ENCODE measurements around the gene ACTL10.

The ACTL10 gene

DNA sequence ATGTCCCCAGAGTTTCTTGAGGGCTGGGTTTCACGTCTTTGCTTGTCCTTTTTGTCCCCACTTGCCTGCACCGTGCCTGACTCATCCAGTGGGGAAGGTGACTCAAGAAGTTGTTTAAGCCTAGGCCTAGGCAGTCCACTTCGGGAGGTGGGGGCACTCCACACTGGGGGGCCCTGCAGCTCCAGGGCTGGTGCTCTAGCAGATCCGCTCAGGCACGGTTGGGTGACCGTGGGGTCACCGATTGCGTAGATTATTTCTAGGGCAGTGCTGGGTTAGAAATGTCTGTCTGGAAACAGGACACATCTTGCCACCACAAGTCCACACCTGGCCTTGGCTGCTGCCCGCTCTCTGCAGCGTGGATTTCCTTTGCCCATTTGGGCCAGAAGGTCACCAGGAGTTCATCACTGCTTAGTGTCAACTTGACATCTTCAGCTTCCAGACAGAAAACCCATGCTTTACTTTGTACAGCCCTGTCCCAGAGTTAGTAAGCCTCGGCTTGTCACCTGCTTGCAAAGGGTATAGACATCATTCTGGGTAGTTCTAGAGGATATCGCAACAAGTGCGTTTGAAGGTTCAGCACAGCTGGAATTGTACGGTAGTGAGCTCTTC lies 18.2 kb upstream of the ACTL10 start:
- DNase-seq (ENCODE audit: insufficient read length, low spot score) = no peak
- FAIRE-seq = no peak

DNA sequence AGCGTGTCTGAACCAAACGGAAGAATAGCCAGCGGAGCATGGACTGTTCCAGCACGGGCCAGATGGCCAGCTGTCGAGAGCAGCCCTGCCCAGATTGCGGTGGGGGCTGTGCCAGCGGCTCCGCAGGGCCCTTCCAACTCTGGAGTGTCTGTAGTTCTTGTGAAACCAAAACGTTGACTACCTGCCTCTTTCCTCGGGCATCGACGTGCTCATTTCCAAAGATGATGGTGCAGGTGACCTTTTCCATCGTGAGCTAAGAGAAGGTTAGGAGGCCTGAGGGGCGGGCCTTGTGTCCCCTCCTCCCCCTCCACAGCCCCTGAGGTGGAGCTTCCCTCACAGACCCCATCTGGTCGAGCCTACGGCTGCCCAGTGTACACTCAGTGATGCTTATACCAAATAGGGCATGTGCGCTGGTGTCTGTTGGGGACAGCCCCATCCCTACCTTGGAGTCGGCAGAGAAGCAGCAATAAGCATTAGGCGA lies 17.5 kb upstream of the ACTL10 start:
- DNase-seq (ENCODE audit: insufficient read length, low spot score) (no peak), FAIRE-seq (no peak)

DNA sequence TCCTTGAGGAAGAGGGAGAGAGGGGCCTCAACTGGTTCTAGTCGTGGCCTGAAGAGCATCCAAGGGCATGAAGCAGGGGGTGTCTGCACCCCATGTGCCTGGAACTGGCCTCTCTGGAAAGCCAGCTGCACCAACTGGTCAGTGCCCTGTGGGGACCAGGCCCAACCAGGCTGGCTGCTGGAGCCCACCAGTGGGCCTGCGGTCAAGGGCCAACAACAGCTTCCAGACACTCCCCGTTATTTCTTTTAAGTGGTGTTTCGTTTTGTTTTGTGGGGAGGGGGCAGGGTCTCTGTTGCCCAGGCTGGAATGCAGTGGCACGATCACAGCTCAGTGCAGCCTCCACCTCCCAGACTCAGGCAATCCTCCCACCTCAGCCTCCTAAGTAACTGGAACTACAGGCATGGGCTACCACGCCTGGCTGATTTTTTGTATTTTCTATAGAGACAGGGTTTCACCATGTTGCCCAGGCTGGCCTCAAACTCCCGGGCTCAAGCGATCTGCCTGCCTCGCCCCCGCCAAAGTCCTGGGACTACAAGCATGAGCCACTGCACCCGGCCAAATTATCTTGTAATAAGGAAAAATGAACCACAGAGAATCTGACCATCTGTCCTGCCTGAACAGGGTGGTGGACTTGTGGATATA lies 16.5 kb upstream of the ACTL10 start:
- DNase-seq (ENCODE audit: insufficient read length, low spot score) = no peak
- FAIRE-seq = no peak

DNA sequence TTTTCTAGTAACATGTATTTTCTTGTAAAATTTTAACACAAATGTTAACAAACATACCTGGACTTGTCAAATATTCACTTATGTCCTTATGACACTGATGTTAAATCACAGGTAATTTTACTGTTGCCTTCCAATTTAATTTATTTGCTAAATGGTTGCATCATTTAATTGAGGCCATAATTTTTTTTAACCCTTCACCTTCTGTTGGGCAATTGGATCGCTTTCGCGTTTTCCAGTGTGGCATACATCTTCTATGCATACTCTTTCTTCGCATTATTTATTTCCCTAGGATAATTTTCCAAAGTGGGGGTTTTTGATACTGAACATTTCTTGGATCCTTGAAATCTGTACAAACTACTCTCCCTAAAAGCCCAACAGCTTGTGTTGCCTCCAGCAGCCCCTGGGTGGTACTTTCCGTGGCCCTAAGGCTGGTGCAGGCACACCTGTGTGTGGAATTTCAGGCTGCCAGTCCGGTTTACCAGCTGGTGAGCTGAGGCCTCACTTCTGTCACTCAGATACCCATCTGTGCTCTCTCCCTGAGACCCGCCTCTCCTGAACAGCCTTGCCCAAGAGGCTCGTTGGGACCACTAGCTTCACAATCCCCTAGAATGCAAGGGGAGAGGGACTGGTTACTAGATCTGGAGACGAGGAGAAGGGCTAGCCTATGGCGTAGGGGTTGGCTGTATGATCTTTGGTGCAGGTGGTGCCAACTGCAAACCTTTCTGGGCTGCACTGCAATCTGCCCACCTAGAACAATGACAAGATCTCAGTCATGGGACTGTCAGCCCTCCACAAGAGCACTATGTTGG lies 15.8 kb upstream of the ACTL10 start:
- DNase-seq (ENCODE audit: insufficient read length, low spot score) (no peak), FAIRE-seq (no peak)

DNA sequence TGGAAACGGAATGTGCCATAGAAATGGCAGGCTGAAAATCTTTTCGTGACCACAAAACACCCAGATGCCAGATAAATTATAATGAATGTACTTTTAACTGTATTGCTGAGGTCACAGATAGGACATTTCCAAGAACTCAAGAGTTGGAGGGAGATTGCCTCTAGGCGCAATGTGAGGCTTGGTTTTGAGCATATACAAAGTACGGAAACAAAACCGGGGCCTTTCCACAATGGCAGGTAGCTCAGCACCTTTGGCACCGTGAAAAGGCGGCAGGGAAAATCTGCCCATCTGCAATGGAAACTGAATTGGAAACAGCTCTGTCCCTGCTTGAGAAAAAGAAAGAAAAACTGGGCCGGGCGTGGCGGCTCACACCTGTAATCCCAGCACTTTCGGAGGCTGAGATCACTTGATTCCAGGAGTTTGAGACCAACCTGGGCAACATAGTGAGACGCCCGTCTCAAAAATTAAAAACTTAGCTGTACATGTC lies 15.1 kb upstream of the ACTL10 start:
- DNase-seq (ENCODE audit: insufficient read length, low spot score) (no peak), FAIRE-seq (no peak)

DNA sequence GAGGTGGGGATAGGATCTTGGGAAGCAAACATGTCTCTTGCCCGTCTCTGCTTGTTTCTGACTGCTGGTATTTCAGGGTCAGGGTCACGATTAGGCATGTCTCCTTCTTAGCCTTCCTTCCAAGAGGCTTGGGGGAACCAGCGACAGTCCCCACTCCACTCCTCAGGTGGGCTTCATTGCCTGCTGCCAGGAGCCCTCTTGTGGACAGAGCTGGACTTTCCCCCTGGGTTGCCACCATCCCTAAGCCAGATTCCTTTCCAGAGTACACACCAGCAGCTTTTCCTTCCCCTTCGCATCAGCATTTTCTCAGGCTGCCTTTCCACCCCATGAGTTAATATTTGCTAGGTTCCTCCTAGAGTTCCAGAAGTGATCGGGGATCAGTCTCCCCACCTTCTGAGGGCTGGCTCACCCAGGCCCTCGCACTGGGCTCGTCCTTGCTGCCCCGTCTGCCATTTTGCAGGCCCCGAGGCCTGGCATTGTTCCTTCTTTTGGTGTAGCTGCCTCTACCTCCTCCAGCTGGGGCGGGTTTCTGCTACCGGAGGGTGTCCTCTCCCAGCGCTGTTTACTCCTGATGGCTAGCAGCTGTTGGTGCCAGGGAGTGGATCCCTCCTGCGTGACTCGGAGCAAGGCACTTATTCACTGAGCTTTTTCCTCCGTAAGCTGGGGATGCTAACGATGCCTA lies 13.4 kb upstream of the ACTL10 start:
- peak; percentile 89 for DNase-seq (ENCODE audit: insufficient read length, low spot score)
- peak; percentile 66 for FAIRE-seq

DNA sequence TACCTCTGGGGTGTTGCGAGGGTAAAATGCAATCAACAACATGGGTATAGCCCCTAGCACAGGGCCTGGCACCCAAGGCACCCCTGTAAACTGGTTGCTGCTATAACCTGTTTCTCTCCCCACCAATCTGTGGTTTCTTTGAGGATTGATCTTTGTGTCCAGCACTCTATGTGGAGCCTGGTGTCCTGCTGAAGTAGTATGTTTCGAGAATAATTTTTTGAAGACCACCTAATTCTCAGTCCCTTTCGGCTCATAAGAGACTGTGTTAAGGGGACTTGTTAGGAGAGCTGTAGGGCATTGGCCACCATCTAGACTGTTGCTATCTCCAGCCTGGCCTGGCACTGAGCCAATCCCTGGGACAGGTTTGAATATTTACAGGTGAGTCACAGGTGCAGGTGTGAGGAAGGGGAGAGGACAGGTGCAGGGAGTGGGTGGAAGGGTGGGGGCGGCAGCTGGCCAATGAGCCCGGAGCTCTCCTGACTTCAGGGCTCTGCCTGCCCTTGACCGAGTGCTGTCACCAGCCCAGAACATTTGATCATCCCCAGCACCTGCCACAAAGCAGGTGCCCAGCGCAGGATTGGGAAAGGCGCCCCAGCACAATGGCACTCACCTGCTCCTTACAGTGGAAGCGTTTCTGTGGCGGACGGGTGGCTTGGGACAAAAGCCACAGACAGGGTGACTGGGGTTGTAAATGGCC lies 12.7 kb upstream of the ACTL10 start:
- DNase-seq (ENCODE audit: insufficient read length, low spot score) (no peak), FAIRE-seq (no peak)

DNA sequence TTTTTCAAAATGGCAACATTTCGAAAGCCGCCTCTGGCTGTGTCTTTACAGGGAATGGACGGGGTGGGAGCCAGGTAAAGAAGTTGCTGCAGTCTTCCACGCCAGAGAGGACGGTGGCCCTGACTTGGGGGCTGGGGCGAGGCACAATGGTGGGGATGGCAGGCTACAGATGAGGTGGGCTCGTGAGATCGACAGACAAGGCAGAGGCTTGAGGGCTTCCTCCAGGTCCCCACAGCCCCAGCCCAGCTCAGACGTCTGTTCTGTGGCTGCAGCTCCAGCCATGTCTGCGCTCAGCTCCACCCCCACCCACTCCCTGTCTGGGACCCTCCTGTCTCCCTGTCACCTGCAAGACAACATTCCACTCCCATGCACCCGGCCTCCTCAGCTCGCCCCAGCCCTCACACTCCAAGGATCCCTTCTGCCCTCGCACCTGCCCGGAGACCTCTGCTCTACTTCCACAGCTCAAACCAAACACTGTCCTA lies 12.0 kb upstream of the ACTL10 start:
- no peak for DNase-seq (ENCODE audit: insufficient read length, low spot score)
- no peak for FAIRE-seq

DNA sequence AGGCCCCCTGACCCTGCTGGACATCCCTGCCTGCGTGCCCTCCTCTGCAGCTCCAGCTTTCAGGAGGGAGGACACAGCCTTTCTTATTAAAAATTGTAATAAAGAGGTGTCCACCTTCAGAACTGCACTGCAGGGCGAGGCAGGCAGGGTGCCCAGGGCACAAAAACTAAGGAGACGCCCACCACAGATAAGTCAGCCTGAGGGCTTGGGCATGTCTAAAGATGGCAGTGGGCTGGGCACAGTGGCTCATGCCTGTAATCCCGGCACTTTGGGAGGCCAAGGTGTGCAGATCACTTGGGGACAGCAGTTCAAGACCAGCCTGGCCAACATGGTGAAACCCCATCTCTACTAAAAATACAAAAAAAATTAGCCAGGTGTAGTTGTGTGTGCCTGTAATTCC lies 11.6 kb upstream of the ACTL10 start:
- FAIRE-seq = no peak

DNA sequence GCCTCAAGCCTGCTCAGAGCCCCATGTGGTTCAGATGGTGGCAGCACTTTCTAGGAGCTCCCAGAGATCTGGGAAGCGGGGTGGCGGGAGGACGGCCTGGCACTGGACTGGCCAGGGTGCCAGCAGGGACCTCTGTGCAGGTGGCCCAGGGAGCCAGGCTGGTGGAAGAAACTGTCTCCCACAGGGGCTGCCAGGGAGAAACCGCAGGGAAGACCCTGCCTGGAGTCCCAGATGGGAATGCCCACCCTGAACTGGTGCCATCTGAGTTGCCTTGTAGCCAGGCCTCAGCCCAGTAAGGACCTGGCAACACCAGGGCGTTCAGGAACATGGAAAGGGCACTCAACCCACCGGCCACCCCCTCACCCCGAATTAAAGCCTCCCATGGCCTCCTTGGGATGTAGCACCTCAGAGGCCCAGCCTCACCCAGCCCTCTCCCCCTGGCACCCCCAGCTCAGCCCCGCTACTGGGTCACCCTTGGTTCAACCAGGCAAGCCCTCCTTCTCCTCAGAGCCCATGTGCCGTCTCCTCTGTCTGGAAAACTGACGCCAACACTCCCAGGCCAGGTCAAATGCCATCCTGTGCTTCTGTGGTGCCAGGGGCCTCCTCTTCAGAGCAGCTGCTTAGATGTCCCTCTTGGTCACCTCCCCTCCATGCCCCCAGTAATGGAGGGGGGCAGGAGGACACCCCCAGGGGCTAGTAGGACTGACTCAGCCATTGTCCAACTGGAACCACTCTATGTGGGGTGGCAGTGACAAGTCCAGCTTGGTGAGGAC lies 10.5 kb upstream of the ACTL10 start:
- DNase-seq (ENCODE audit: insufficient read length, low spot score) (no peak), FAIRE-seq (no peak)

More for the DNA sequence above, 11.6 kb upstream of the ACTL10 start:
- DNase-seq (ENCODE audit: insufficient read length, low spot score) = no peak

DNA sequence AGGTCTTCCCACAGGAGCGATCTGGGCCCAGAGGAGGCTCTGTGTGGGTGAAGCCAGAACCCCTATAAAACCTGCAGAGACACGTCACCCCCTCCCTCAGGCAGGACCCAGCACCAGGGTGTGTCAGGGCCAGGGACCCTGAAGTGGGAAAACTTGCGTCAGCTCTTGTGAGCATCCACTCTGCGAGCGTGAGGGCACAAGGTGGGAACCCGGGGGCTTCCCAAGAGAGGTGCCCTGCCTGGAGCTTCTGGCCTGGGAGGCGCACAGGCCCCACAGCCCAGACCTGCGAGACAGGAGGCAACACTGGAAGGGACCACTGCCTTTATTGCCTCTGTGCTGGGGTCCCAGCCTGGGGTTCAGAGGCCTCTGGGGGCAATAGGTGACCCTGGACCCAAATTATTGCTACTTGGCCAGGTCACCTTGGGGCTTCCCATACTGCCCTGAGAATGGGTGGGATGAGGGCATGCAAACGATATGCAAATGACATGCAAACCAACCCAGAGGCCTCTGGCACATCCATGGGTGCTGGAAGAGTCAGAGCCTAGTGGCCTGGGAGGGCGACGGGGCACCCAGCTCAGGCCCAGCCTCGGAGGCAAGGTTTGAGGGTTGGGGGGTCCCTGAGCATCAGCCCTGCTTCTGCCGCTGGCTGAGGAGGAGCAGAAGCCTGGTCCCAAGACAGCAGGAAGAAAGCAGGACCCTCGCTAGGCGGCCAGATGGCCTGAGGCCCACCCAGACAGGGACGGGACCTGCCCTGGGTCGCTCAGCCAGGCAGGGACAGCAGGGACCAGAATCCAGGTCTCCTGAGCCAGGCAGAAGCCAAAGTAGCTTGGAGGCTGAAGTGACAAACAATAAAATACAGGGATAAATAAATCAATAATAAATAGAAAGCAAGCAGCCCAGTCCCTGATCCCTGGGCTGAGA lies 9.7 kb upstream of the ACTL10 start:
- no peak for FAIRE-seq
- DNase-seq (ENCODE audit: insufficient read length, low spot score) = no peak

DNA sequence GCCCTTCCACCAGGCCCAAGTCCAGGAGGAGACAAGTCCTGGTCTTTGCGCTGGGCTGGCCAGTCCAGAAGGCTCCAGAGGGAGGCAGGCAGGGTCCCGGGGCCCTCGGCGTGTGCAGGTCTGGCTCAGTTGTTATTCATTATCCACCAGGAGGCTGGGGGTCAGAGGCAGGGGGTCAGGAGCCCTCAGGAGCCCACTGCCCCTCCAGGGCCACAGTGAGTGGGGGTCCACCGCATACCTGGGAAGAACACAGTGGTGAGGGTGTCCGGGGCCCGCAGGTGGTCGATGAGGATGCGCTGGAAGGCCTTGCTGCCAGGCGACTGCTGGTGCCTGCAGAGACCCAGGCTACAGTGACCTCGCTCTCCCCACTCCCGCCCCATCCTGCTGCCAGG lies 9.0 kb upstream of the ACTL10 start:
- FAIRE-seq (no peak), DNase-seq (ENCODE audit: insufficient read length, low spot score) (no peak)

DNA sequence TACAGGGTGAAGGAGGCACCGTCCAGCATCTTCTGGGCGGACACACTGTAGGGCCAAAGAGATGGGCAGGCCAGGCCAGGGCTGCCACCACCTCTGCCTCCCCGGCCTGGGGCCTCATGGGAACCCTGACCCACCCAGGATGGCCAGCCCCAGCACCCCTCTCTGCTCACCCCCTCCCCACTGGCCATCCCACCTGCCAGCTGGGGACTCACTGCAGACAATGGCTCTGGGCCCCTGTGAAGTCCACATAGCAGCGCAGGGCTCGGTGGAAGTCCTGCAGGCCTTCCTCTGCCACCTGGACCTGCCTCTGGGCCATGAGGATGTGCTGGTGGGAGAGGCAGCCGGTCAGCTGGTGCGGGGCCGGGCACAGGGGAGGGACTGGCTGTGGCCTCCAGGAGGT lies 8.2 kb upstream of the ACTL10 start:
- no peak for FAIRE-seq
- DNase-seq (ENCODE audit: insufficient read length, low spot score) = no peak

DNA sequence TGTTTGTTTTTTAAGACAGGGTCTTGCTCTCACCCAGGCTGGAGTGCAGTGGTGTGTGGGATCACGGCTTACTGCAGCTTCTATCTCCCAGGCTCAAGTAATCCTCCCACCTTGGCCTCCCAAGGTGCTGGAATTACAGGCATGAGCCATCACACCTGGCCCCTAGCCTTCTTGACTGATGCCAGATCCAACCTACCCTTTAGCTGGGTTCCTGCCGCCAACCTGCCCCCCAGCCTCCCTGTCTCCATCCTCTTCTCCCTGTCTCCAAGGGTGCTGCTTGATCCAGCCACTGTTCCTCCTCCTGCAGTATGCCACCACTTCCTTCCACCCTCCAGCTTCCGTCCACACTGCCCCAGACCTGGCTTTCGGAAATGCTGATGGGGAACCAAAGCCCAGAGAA lies 7.8 kb upstream of the ACTL10 start:
- DNase-seq (ENCODE audit: insufficient read length, low spot score) = no peak

DNA sequence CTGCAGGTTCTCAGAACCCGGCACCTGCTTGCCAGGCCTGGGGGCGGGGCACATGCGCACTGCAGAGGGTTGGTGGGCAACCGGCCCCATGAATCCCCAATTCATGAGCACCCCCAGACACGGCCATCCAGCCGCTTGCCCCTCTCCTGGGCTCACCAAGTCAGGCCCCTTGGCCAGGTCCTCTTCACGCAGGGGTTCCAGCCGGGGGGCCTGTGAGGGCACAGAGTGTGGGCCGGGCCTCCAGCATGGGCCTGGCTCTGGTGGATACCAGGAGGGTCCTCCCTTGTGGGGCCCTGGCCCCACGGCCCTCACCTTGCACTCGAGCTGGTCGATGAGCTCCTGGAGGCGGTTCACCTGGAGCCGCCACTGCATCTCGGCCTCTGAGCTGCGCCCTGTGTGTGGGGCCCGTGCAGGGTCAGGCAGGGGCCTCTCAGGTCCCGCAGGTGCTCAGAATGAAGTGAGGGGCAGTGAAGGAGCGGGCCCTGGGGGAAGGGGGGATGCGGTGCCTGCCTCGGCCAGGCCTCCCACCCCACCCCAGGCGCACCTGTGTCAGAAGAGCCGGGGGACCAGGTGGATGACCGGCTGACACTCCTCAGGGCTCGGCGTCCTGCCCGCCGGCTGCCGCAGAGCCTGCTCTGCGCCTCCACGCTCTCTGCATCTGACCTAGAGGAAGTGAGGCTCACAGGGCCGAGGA lies 7.3 kb upstream of the ACTL10 start:
- DNase-seq (ENCODE audit: insufficient read length, low spot score) = no peak
- no peak for FAIRE-seq

More for the DNA sequence above, 7.8 kb upstream of the ACTL10 start:
- no peak for FAIRE-seq

DNA sequence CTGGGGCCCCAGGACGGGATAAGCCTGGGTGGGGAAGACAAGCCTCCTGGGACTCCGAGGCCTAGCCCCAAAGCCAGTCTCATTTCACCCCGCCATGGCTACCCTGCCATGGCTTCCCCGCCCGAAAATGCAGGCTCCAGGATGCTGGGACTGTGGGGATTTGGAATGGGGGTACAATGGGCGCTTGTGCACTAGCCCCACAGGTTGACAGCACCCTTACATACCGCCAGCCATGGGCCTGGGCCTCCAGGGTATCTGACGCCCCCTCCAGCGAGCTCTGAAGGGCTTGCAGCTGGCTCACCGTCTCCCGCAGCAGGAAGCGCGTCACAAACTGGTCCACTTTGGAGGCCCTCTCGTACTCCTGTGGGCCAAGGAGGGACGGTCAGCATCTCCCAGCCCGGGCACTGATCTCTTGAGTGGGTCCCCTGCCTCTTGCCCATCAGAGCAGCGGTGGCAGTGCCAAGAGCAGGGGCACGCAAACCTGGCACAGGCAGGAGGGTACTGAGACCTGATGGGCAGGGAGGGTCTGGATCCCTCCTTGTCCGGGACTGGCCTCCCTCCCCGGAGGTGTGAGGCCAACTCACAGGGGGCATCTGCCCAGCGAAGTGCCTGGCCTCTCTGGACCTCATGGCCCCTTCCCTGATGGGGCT lies 6.6 kb upstream of the ACTL10 start:
- FAIRE-seq = no peak
- DNase-seq (ENCODE audit: insufficient read length, low spot score) = no peak

DNA sequence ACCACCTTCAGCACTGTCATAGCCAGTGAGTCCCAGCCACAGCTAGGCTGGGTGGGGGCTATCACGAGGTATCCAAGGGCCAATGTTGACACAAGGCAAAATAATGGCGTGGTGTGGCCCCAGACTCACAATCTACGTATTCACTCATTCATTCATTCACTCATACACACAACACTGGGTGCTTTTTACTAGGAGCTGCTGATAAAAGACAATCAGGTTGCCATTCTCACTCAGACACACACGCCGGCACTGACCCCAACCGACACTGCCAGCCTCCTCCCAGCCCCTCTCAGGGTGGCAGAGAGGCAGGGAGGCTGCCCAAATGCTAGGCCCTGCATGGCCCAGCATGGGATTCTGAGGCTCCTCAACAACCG lies 6.1 kb upstream of the ACTL10 start:
- DNase-seq (ENCODE audit: insufficient read length, low spot score) = no peak
- FAIRE-seq = no peak

DNA sequence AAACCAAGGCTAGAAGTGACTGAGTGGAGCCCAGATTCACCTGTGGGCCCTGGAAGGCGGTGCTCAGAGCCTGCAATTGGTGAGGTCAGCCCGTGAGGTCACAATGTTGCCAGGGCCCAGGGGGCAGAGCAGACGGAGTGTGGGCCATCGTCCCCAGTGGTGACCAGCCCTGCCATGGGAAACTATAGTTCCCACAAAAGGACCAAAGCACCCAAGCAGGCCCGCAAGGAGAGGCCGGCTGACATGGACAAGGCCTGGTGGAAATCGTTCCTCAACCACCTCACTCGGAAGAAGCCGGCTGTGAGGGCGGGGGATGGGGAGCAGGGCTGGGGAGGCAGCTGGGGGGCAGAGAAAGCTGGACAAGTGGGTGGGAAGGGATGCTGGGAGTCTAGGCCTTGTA lies 4.6 kb upstream of the ACTL10 start, which contains the start of gene C20orf144:
Gene C20orf144, plus strand, starts transcription at position 156 of the 400 bp plus-strand sequence. Its CDS starts 19 bp downstream, at position 175.
- DNase-seq (ENCODE audit: insufficient read length, low spot score) (no peak), FAIRE-seq (no peak)

Measured in HTR-8/SVneo (cell line).